ENCODE data around the gene C5orf15.

- TF ChIP-seq POLR2A (IDR thresholded peaks at IDR 0.05) (no peak), CTCF (IDR thresholded peaks at IDR 0.05) (no peak), POLR2AphosphoS5 (IDR thresholded peaks at IDR 0.05) (no peak), EP300 (IDR thresholded peaks at IDR 0.05) (no peak)
Measured at GRCh38 chr5:133983674-133984073, 15.2 kb upstream of the C5orf15 start.
